Measurements from ENCODE around the gene NRAP. TPM values are rescaled to one million over a fixed set of nuclear protein-coding genes. Genes with fewer than 3 reads are reported as not detected.

The NRAP gene
- total RNA-seq, 4 donors from 2014 or later = 0.08 to 0.31 TPM; not detected in 2

GRCh38 chr10:113605268-113605978 lies 58.4 kb downstream of the NRAP start:
- peaks cover 5% of the 10 kb centered on the region for H3K27me3 ChIP-seq
- no peak for DNase-seq (ENCODE audit: low spot score in 2 of 2)
- no peaks in the 10 kb centered on the region for H3K9me3 ChIP-seq
- H3K4me1 ChIP-seq = no peaks in the 10 kb centered on the region
- H3K4me3 ChIP-seq = no peak overlapping the region
- TF ChIP-seq EP300 (IDR thresholded peaks at IDR 0.05) = no peak
- TF ChIP-seq CTCF (IDR thresholded peaks at IDR 0.05) = no peak
- no peak for TF ChIP-seq POLR2A (IDR thresholded peaks at IDR 0.05)
- no peak for TF ChIP-seq POLR2AphosphoS5 (IDR thresholded peaks at IDR 0.05)
- 70% methylated on average over 13 of the region's 13 CpGs for WGBS
- no peak overlapping the region for H3K27ac ChIP-seq
- no peaks in the 10 kb centered on the region for H3K36me3 ChIP-seq

- no peaks in the 10 kb centered on the region for H3K36me3 ChIP-seq
- TF ChIP-seq POLR2A (IDR thresholded peaks at IDR 0.05) (no peak), POLR2AphosphoS5 (IDR thresholded peaks at IDR 0.05) (no peak), EP300 (IDR thresholded peaks at IDR 0.05) (no peak), CTCF (IDR thresholded peaks at IDR 0.05) (no peak)
- H3K4me1 ChIP-seq = no peaks in the 10 kb centered on the region
- no peaks in the 10 kb centered on the region for H3K9me3 ChIP-seq
- DNase-seq (ENCODE audit: low spot score in 2 of 2) = no peak
- H3K27me3 ChIP-seq = peaks cover 7% of the 10 kb centered on the region
- WGBS = 89% methylated on average over 10 of the region's 12 CpGs
- H3K27ac ChIP-seq = no peak overlapping the region
- no peak overlapping the region for H3K4me3 ChIP-seq
Observed at GRCh38 chr10:113604572-113604971, 59.3 kb downstream of the NRAP start.

GRCh38 chr10:113603057-113603777 lies 60.6 kb downstream of the NRAP start:
- Histone ChIP-seq H3K9me3 (no peaks in the 10 kb centered on the region), H3K36me3 (no peaks in the 10 kb centered on the region), H3K27ac (no peak overlapping the region), H3K4me1 (no peaks in the 10 kb centered on the region), H3K4me3 (no peak overlapping the region), H3K27me3 (peaks cover 14% of the 10 kb centered on the region)
- TF ChIP-seq CTCF (IDR thresholded peaks at IDR 0.05) (no peak), EP300 (IDR thresholded peaks at IDR 0.05) (no peak), POLR2A (IDR thresholded peaks at IDR 0.05) (no peak), POLR2AphosphoS5 (IDR thresholded peaks at IDR 0.05) (no peak)
- DNase-seq (ENCODE audit: low spot score in 2 of 2) = no peak
- WGBS = 87% methylated on average over 13 of the region's 13 CpGs

GRCh38 chr10:113600569-113600968 lies 63.3 kb downstream of the NRAP start:
- no peak overlapping the region for H3K27ac ChIP-seq
- no peak for DNase-seq (ENCODE audit: low spot score in 2 of 2)
- no peak for TF ChIP-seq EP300 (IDR thresholded peaks at IDR 0.05)
- TF ChIP-seq POLR2AphosphoS5 (IDR thresholded peaks at IDR 0.05) = no peak
- TF ChIP-seq POLR2A (IDR thresholded peaks at IDR 0.05) = no peak
- TF ChIP-seq CTCF (IDR thresholded peaks at IDR 0.05) = no peak
- no peaks in the 10 kb centered on the region for H3K9me3 ChIP-seq
- peaks cover 14% of the 10 kb centered on the region for H3K27me3 ChIP-seq
- H3K36me3 ChIP-seq = no peaks in the 10 kb centered on the region
- H3K4me3 ChIP-seq = no peak overlapping the region
- no peaks in the 10 kb centered on the region for H3K4me1 ChIP-seq
- WGBS = 86% methylated on average over 3 of the region's 3 CpGs

DNA sequence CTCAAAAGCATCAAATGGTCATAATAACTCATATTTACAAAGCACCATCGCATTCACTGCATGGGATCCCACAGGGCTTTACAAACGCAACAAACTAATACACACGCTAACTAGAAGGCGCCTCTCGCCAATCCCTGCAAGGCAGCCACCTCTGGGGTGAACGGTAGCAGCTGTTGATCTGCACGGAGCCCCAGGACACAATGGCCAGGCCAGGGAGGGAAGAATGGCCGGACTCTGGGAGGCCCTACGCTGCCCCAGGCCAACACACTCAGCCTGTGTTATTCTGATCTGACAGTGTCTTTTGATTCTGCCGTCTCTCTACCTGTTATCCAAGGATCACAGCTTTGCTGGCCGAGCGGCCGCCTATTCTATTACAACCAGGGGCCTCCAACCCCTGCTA lies 69.2 kb downstream of the NRAP start:
- Histone ChIP-seq H3K9me3 (no peaks in the 10 kb centered on the region), H3K27ac (no peak overlapping the region), H3K36me3 (no peaks in the 10 kb centered on the region), H3K4me1 (no peaks in the 10 kb centered on the region), H3K27me3 (peaks cover 18% of the 10 kb centered on the region), H3K4me3 (no peak overlapping the region)
- 86% methylated on average over 13 of the region's 13 CpGs for WGBS
- TF ChIP-seq POLR2A (IDR thresholded peaks at IDR 0.05) = no peak
- TF ChIP-seq POLR2AphosphoS5 (IDR thresholded peaks at IDR 0.05) = no peak
- no peak for TF ChIP-seq CTCF (IDR thresholded peaks at IDR 0.05)
- TF ChIP-seq EP300 (IDR thresholded peaks at IDR 0.05) = no peak
- DNase-seq (ENCODE audit: low spot score in 2 of 2) = no peak

Measured in suprapubic skin (tissue), 4 donors.